HG03469 (cell line): ENCODE measurements around the gene COQ9.

Source experiments
- ATAC-seq: cut with Tn5 transposase; IDR thresholded peaks from one replicate; pipeline ENCODE4 v1.9.1; 2021; ENCODE audit warnings: mild to moderate bottlenecking, moderate library complexity, moderate number of reproducible peaks; ENCODE audit not compliant: unreplicated experiment

Gene COQ9

GRCh38 chr16:57509231-57509923, 62.1 kb downstream of the COQ9 start:
- no peak for ATAC-seq

- ATAC-seq, result no peak
Measured at GRCh38 chr16:57510016-57510871, 63.0 kb downstream of the COQ9 start.
